ENCODE data around the gene RFC5.
A peak's percentile ranks its signal among the peaks of the same experiment; 100 is the strongest.

RFC5 gene

DNA sequence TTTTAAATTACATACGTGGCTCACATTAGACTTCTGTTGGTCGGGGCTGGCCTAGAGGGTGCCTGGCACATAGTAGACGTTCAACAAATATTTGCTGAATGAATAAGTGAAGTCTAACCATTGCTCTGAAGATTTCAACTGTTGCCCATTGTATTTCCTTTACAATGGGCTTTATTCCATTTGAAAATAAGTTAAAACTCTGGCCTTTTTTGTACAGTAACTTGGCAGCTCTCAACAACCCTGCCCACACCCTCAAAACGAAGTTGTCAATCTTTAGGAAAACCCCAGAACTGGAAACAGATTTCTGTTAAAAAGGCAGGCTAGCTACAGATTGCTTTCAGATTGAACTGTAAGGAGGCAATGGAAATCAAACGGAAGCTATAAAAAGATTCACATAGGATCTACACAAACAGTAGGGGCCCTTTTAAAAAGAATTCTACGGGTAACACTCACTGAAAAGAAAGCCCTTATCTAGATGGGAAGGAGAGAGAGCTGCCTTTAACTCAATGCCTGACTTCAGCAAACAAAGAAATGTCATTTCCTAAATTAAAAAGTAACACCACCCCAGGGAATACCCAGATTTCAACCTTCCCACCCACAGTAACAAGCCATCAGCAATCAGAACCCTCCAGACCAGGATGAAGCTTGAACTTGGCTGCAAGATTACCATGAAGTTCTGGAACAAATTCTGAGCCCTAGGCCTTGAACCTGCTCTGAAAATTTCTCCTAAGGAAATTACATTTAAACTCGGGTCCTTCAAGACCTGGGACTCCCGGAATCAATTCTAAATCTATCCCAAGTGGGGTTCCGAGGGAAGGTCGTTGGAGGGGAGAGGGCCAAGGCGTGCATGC lies 43.1 kb downstream of the RFC5 start:
- H3K36me3 ChIP-seq (ENCODE audit: control insufficient read depth in 2 of 2, insufficient read depth in 1 of 2, low read length in 2 of 2), result no peaks in the 10 kb centered on the region; a peak in 1 of 3 replicates
- 0 out of 2 replicates have a peak, but pooled peaks cover 3% of the 10 kb centered on the region for H3K4me1 ChIP-seq (ENCODE audit: control insufficient read depth, insufficient read depth, low read length)
- ChIA-PET CTCF (interaction anchor here (0.6 to 1.2 kb wide), 5 partner anchors 11 to 318 kb away, joined by 3 to 10 read pairs (median 3); no protein-coding TSS in a partner anchor), POLR2A (interaction anchor here (0.5 to 1.3 kb wide), 2 partner anchors 193 to 318 kb away, joined by 3 read pairs; no protein-coding TSS in a partner anchor)
- H3K27ac ChIP-seq (ENCODE audit: extremely low read depth, low read depth, low read length), result peak overlapping the region; percentile 75
- H3K4me3 ChIP-seq (ENCODE audit: low read depth, low read length), result peak overlapping the region; percentile 73
- no peaks in the 10 kb centered on the region for H3K9me3 ChIP-seq (ENCODE audit: control insufficient read depth, insufficient read depth, low read depth, low read length)
- no peak for TF ChIP-seq ZNF184 (tag by site-specific recombination; IDR thresholded peaks at IDR 0.05)
- no peak for TF ChIP-seq ZNF223 (tag by site-specific recombination; IDR thresholded peaks at IDR 0.05)
- TF ChIP-seq INSM2 (tag by site-specific recombination; IDR thresholded peaks at IDR 0.05), result no peak
- no peak for TF ChIP-seq ZNF660 (tag by site-specific recombination; IDR thresholded peaks at IDR 0.05)
- peak; percentile 97 for TF ChIP-seq ZNF692 (tag by site-specific recombination; IDR thresholded peaks at IDR 0.05)
- no peak for TF ChIP-seq ZBTB21 (tag by site-specific recombination; IDR thresholded peaks at IDR 0.05)
- TF ChIP-seq ZNF423 (tag by site-specific recombination; IDR thresholded peaks at IDR 0.05), result no peak
- TF ChIP-seq ZNF530 (tag by site-specific recombination; IDR thresholded peaks at IDR 0.05; ENCODE audit: low read depth), result no peak
- TF ChIP-seq ZBTB7A (tag by site-specific recombination; IDR thresholded peaks at IDR 0.05; ENCODE audit: low read depth), result no peak
- TF ChIP-seq ZNF830 (tag by site-specific recombination; IDR thresholded peaks at IDR 0.05; ENCODE audit: low read depth), result no peak
- TF ChIP-seq ZNF341 (tag by site-specific recombination; IDR thresholded peaks at IDR 0.05; ENCODE audit: low read depth), result no peak
- TF ChIP-seq ZBTB11 (tag by site-specific recombination; conservative IDR thresholded peaks at IDR 0.05; ENCODE audit: low read depth), result no peak
- no peak for TF ChIP-seq ZNF777 (tag by site-specific recombination; IDR thresholded peaks at IDR 0.05; ENCODE audit: borderline replicate concordance)
- TF ChIP-seq ZNF138 (tag by site-specific recombination; IDR thresholded peaks at IDR 0.05; ENCODE audit: borderline replicate concordance), result no peak
- no peak for TF ChIP-seq IKZF3 (tag by site-specific recombination; IDR thresholded peaks at IDR 0.05)
- TF ChIP-seq, protein P1, sequence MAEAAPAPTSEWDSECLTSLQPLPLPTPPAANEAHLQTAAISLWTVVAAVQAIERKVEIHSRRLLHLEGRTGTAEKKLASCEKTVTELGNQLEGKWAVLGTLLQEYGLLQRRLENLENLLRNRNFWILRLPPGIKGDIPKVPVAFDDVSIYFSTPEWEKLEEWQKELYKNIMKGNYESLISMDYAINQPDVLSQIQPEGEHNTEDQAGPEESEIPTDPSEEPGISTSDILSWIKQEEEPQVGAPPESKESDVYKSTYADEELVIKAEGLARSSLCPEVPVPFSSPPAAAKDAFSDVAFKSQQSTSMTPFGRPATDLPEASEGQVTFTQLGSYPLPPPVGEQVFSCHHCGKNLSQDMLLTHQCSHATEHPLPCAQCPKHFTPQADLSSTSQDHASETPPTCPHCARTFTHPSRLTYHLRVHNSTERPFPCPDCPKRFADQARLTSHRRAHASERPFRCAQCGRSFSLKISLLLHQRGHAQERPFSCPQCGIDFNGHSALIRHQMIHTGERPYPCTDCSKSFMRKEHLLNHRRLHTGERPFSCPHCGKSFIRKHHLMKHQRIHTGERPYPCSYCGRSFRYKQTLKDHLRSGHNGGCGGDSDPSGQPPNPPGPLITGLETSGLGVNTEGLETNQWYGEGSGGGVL (tag by site-specific recombination; IDR thresholded peaks at IDR 0.05), result no peak
- no peak for TF ChIP-seq ZFP37 (tag by site-specific recombination; IDR thresholded peaks at IDR 0.05)
- no peak for TF ChIP-seq ZSCAN30 (tag by site-specific recombination; IDR thresholded peaks at IDR 0.05)
- TF ChIP-seq, protein P2, sequence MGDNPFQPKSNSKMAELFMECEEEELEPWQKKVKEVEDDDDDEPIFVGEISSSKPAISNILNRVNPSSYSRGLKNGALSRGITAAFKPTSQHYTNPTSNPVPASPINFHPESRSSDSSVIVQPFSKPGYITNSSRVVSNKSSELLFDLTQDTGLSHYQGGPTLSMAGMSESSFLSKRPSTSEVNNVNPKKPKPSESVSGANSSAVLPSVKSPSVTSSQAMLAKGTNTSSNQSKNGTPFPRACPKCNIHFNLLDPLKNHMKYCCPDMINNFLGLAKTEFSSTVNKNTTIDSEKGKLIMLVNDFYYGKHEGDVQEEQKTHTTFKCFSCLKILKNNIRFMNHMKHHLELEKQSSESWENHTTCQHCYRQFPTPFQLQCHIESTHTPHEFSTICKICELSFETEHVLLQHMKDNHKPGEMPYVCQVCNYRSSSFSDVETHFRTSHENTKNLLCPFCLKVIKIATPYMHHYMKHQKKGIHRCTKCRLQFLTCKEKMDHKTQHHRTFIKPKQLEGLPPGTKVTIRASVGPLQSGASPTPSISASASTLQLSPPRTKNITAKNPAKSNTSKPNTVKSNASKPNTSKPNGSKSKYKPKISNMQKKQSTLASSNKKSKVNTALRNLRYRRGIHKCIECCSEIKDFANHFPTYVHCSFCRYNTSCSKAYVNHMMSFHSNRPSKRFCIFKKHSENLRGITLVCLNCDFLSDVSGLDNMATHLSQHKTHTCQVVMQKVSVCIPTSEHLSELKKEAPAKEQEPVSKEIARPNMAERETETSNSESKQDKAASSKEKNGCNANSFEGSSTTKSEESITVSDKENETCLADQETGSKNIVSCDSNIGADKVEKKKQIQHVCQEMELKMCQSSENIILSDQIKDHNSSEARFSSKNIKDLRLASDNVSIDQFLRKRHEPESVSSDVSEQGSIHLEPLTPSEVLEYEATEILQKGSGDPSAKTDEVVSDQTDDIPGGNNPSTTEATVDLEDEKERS (tag by site-specific recombination; IDR thresholded peaks at IDR 0.05), result no peak
- TF ChIP-seq ZBTB6 (tag by site-specific recombination; IDR thresholded peaks at IDR 0.05), result no peak
- TF ChIP-seq ZNF621 (tag by site-specific recombination; IDR thresholded peaks at IDR 0.05), result no peak
- TF ChIP-seq ZNF501 (tag by site-specific recombination; IDR thresholded peaks at IDR 0.05), result no peak
- no peak for TF ChIP-seq ZNF19 (tag by site-specific recombination; IDR thresholded peaks at IDR 0.05; ENCODE audit: low read depth)
- no peak for TF ChIP-seq ZNF571 (tag by site-specific recombination; IDR thresholded peaks at IDR 0.05)
